ENCODE data around the gene SPOP. TPM values are rescaled to one million over a fixed set of nuclear protein-coding genes. Genes with fewer than 3 reads are reported as not detected.

The SPOP gene
- total RNA-seq, 1 donor, result 59.2 TPM

DNA sequence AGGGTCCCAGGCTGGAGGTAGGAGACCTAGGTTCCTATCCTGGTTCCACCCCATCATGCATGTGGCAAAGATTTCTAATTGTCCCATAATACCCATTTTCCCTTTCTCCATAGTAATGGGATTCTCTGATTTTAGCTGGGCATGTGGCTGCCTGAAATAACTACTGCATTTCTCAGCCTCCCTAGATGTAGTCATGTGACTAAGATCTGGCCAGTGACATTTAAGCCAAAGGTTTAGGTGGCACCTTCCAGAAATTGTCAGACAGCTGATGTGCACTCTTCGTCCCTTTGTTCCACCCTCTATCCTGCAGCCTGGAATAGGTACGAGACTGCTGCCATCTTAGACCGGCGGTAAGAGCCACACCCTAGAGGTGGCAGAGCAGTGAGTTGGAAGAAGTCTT is 94.0 kb downstream of the SPOP start:
- no peak overlapping the region for H3K4me3 ChIP-seq (ENCODE audit: low read depth, low read length)
- DNase-seq (ENCODE audit: low read depth), result no peak
- TF ChIP-seq, protein P1, sequence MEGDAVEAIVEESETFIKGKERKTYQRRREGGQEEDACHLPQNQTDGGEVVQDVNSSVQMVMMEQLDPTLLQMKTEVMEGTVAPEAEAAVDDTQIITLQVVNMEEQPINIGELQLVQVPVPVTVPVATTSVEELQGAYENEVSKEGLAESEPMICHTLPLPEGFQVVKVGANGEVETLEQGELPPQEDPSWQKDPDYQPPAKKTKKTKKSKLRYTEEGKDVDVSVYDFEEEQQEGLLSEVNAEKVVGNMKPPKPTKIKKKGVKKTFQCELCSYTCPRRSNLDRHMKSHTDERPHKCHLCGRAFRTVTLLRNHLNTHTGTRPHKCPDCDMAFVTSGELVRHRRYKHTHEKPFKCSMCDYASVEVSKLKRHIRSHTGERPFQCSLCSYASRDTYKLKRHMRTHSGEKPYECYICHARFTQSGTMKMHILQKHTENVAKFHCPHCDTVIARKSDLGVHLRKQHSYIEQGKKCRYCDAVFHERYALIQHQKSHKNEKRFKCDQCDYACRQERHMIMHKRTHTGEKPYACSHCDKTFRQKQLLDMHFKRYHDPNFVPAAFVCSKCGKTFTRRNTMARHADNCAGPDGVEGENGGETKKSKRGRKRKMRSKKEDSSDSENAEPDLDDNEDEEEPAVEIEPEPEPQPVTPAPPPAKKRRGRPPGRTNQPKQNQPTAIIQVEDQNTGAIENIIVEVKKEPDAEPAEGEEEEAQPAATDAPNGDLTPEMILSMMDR (IDR thresholded peaks at IDR 0.05; ENCODE audit: insufficient read depth, low read depth, low read length), result no peak

DNA sequence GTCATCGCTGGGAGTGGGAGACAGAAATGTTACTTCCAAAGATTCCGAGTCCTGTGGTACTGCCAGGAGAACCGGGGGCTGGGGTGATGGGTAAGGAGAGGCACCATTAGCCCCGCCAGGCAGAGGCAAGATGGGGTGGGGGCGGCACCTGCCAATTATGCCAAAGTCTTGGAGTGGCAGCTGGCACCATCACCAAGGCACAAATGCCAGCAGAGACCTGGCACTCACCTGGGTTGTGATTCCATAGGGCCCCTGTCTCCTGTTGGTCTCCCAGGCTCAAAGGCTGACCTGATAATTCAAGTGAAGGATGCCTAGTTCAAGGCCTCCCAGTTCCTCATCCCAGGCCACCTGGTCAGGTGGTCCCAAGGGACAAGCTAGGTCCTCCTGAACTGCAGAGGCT is 94.7 kb downstream of the SPOP start:
- H3K4me3 ChIP-seq (ENCODE audit: low read depth, low read length), result no peak overlapping the region
- TF ChIP-seq, protein P1 (IDR thresholded peaks at IDR 0.05; ENCODE audit: insufficient read depth, low read depth, low read length), result no peak
- DNase-seq (ENCODE audit: low read depth), result no peak

DNA sequence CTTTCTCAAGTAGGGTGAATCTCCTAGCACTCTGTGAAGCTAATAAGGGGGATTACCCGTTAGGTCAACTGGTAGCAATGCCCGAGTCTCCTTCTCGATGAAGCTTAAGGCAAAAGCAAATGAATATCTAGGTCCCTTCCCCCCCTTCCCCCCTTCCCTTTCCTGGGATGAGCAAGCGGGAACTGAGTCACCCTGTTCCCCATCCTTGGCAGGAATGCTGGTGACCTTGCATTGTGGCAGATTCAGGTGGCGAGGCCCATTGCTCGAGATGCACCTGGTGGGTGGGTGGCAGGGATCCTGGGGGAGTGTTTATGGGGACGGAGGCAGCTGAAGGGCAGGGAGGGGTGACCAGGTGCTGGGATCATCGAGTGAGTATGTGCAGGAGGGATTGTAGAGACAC is 95.1 kb downstream of the SPOP start:
- no peak for DNase-seq (ENCODE audit: low read depth)
- H3K4me3 ChIP-seq (ENCODE audit: low read depth, low read length), result no peak overlapping the region
- TF ChIP-seq, protein P1 (IDR thresholded peaks at IDR 0.05; ENCODE audit: insufficient read depth, low read depth, low read length), result no peak

DNA sequence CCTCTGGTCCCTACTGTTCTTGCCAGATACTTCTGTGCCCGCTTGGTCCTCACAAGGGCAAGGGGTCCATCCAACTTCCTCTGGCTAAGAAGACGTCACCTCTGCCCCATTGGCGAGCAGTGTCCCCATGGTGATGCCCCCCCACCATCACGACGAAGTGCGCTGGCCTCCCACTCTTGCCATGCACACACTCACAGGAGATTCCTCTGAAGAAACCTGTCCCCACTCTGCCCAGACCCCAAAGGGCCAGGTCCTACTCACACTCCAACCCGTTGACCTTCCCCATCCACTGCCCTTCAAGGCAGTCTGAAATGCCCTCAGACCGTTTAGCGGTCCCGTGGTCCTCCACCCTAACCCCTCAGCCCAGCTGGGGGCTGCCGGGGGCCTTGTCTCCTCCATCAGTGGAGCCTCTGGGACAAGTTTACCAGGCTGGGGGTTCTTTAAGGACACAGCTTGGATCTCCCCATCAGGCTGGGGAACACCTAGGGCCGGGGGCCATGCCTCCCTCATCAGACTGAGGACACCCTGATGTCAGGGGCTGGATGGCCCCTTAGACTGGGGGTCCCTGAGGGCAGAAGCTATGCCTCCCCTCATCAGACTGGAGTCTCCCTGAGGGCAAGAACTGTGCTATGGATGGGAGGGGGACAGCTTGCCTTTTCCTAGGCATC is 95.7 kb downstream of the SPOP start:
- TF ChIP-seq, protein P1 (IDR thresholded peaks at IDR 0.05; ENCODE audit: insufficient read depth, low read depth, low read length), result no peak
- no peak for DNase-seq (ENCODE audit: low read depth)

DNA sequence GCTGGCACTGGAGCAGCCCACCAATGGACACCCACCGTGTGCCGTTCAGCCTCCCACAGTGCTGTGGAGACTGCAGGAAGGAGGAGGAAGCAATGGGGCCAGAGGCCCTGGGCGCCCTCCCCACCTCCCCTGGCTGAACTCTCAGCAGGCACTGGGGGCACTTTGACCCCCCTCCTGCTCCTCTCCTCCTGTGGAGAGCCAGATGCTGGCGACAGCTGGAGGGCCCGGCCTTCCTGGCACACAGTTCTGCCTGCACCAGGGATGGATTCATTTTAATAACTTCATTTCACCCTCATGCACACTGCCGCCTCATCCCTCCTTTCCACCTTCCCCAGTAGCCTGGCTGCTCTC is 96.3 kb downstream of the SPOP start:
- no peak overlapping the region for H3K4me3 ChIP-seq (ENCODE audit: low read depth, low read length)
- TF ChIP-seq, protein P1 (IDR thresholded peaks at IDR 0.05; ENCODE audit: insufficient read depth, low read depth, low read length), result no peak
- no peak for DNase-seq (ENCODE audit: low read depth)

More for the DNA sequence above, 95.7 kb downstream of the SPOP start:
- H3K4me3 ChIP-seq (ENCODE audit: low read depth, low read length), result no peak overlapping the region

DNA sequence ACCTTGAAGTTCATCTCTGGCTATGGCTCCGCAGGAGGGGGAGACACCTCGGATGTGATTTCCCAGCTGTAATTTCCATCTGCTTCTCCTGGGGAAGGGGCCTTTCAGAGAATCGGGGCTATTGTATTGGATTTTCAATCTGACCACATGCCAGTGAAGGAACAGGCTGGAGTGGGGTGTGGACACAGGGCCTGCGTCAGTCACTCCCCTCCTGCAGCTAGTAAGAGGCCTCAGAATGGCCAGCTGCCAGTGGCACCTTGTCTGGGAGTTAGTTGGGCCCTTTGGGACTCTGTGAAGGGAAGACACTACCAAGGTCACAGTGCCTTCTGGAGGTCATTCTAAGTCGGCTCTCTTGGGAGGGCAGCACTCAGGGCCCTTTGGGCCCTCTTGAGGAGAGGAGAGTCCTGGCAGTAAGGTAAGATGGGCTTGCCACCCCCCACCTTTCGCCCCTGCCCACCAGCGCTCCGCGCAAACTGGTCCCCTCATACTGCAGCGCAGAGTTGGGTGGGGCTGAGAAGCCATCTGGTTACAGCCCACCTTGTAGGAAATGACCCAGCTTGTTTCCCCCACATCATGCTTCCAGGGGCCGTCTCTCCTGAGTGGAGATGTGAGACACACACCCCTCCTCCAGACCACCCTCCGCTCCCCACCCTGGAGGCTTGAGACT is 96.8 kb downstream of the SPOP start:
- H3K4me3 ChIP-seq (ENCODE audit: low read depth, low read length), result no peak overlapping the region
- no peak for DNase-seq (ENCODE audit: low read depth)
- TF ChIP-seq, protein P1 (IDR thresholded peaks at IDR 0.05; ENCODE audit: insufficient read depth, low read depth, low read length), result no peak

Measured in fibroblast of villous mesenchyme (primary cell).